HG02798 (cell line): Measurements from ENCODE around the gene MIGA2.

Experiments used
- ATAC-seq: cut with Tn5 transposase; IDR thresholded peaks from one replicate; pipeline ENCODE4 v1.9.1; 2021; ENCODE audit warnings: mild to moderate bottlenecking; ENCODE audit not compliant: unreplicated experiment, poor library complexity

MIGA2 gene

GRCh38 chr9:129069862-129070641, 33.6 kb downstream of the MIGA2 start:
- ATAC-seq: no peak

- ATAC-seq: no peak
Observed at GRCh38 chr9:129070696-129071525, 34.5 kb downstream of the MIGA2 start.

GRCh38 chr9:129071526-129072126, 35.2 kb downstream of the MIGA2 start:
- ATAC-seq: no peak

GRCh38 chr9:129072171-129072570, 35.7 kb downstream of the MIGA2 start:
- no peak for ATAC-seq

GRCh38 chr9:129073404-129073803, 37.0 kb downstream of the MIGA2 start:
- ATAC-seq: no peak

- no peak for ATAC-seq
Observed at GRCh38 chr9:129074106-129074505, 37.7 kb downstream of the MIGA2 start.

- no peak for ATAC-seq
Observed at GRCh38 chr9:129075996-129076639, 39.7 kb downstream of the MIGA2 start.

GRCh38 chr9:129076640-129077037, 40.2 kb downstream of the MIGA2 start:
- ATAC-seq: no peak

- no peak for ATAC-seq
Observed at GRCh38 chr9:129077236-129077635, 40.8 kb downstream of the MIGA2 start.

GRCh38 chr9:129078691-129079503, 42.5 kb downstream of the MIGA2 start:
- ATAC-seq: no peak

- no peak for ATAC-seq
Observed at GRCh38 chr9:129079829-129080228, 43.4 kb downstream of the MIGA2 start.

GRCh38 chr9:129080298-129080600, 43.8 kb downstream of the MIGA2 start:
- no peak for ATAC-seq

GRCh38 chr9:129080601-129081387, 44.4 kb downstream of the MIGA2 start, which contains the start of gene DOLPP1:
Gene DOLPP1, plus strand, starts transcription at chr9:129081111. Its CDS starts 21 bp downstream, at chr9:129081132.
- ATAC-seq: peak; percentile 97

GRCh38 chr9:129081388-129081904, 45.0 kb downstream of the MIGA2 start:
- ATAC-seq: no peak

GRCh38 chr9:129084087-129084486, 47.7 kb downstream of the MIGA2 start:
- ATAC-seq: no peak

- no peak for ATAC-seq
Observed at GRCh38 chr9:129089246-129089645, 52.8 kb downstream of the MIGA2 start.

- ATAC-seq: no peak
Observed at GRCh38 chr9:129093602-129094386, 57.4 kb downstream of the MIGA2 start.
